Endothelial cell of umbilical vein (primary cell): ENCODE results near the gene JHY. TPM values are rescaled to one million over a fixed set of nuclear protein-coding genes. Genes with fewer than 3 reads are reported as not detected.

Experiments
- BruUV-seq: library from RNA; stranded (reverse); fragments of 400-500 nt; replicated peaks from 2 replicates; lab custom pipeline; 2021; lab: Mats Ljungman, UMichigan
- CTCF ChIA-PET: fragments of 300-600, 350-600 bp; sonication (Branson Sonifier 250); formaldehyde crosslinking; loops from one replicate; lab custom pipeline; 2021; ENCODE audit warnings: antibody characterized with exemption, inconsistent platforms; lab: Charles Lee
- POLR2A ChIA-PET: fragments of 300-600, 350-600 bp; sonication (Branson Sonifier 250); formaldehyde crosslinking; loops from one replicate; lab custom pipeline; 2021; ENCODE audit warnings: antibody characterized with exemption, inconsistent platforms; lab: Charles Lee
- DNase-seq: peaks from one replicate; pipeline ENCODE4 v3.0.0-alpha.2; 2011; ENCODE audit warnings: low read depth, low spot score
- FAIRE-seq: peaks from 2 replicates; lab custom pipeline; 2011; peaks lifted over from hg19 to GRCh38; lab: Jason Lieb, UNC
- H2AFZ ChIP-seq: 2 replicates; pipeline ENCODE4 v1.6.0; 2012; ENCODE audit warnings: low read depth, low read length, control low read depth, inconsistent platforms
- H3K27ac ChIP-seq: 2 replicates; pipeline ENCODE4 v1.5.1; 2011; ENCODE audit warnings: low read depth, mild to moderate bottlenecking, control low read depth, low read length, moderate library complexity; ENCODE audit not compliant: insufficient read depth
- H3K27me3 ChIP-seq, 2 experiments: 2 replicates each; pipeline versions ENCODE4 v1.6.0 to v1.6.1; 2011; ENCODE audit warnings: low read length in 2 of 2, mixed read lengths in 1 of 2; ENCODE audit not compliant: control insufficient read depth in 2 of 2, insufficient read depth in 2 of 2
- H3K36me3 ChIP-seq, 2 experiments: 2 replicates in 1 of 2; 3 replicates in 1 of 2; pipeline ENCODE4 v1.5.1; 2011; ENCODE audit warnings: low read length in 2 of 2, mild to moderate bottlenecking in 1 of 2, moderate library complexity in 1 of 2; ENCODE audit not compliant: control insufficient read depth in 2 of 2, insufficient read depth in 2 of 2; ENCODE audit errors: extremely low read depth in 1 of 2
- H3K4me1 ChIP-seq: 3 replicates; pipeline ENCODE4 v1.5.1; 2011; ENCODE audit warnings: mild to moderate bottlenecking, low read length; ENCODE audit not compliant: control insufficient read depth, insufficient read depth; ENCODE audit errors: extremely low read depth
- H3K4me2 ChIP-seq: 2 replicates; pipeline ENCODE4 v1.6.1; 2011; ENCODE audit warnings: low read length, control low read depth, mixed read lengths; ENCODE audit not compliant: insufficient read depth
- H3K4me3 ChIP-seq, 3 experiments: fragments of 200-600 bp in 1 of 3; sonication (generic), shearing (Covaris generic) in 1 of 3; replicated peaks in 1 of 3; 2 replicates each; pipeline ENCODE4 v1.5.1; 2011 to 2016; ENCODE audit warnings: control low read depth in 3 of 3, low read length in 3 of 3, mild to moderate bottlenecking in 2 of 3, inconsistent platforms in 1 of 3, low read depth in 1 of 3, moderate library complexity in 1 of 3; ENCODE audit not compliant: insufficient read depth in 1 of 3
- H3K79me2 ChIP-seq: 2 replicates; pipeline ENCODE4 v1.6.0; 2012; ENCODE audit warnings: low read length, inconsistent platforms; ENCODE audit not compliant: control insufficient read depth, insufficient read depth
- H3K9ac ChIP-seq: replicated peaks from 2 replicates; pipeline ENCODE3; 2011; ENCODE audit warnings: low read length, control low read depth; ENCODE audit not compliant: insufficient read depth; ENCODE audit errors: extremely low read depth
- H3K9me1 ChIP-seq: replicated peaks from 3 replicates; pipeline ENCODE4 v1.6.0; 2011; ENCODE audit warnings: mild to moderate bottlenecking, low read length; ENCODE audit not compliant: control insufficient read depth, insufficient read depth; ENCODE audit errors: extremely low read depth
- H3K9me3 ChIP-seq: replicated peaks from 2 replicates; pipeline ENCODE4 v1.5.1; 2012; ENCODE audit warnings: low read length, inconsistent platforms; ENCODE audit not compliant: control insufficient read depth, insufficient read depth
- H4K20me1 ChIP-seq: replicated peaks from 2 replicates; pipeline ENCODE3; 2011; ENCODE audit warnings: mild to moderate bottlenecking, low read length; ENCODE audit not compliant: control insufficient read depth, insufficient read depth; ENCODE audit errors: extremely low read depth
- CTCF ChIP-seq, 2 donors: IDR thresholded peaks; 1 replicate in 1 of 2; 2 replicates in 1 of 2; pipeline ENCODE4 v1.5.1; 2011; ENCODE audit warnings: low read length in 2 of 2, mild to moderate bottlenecking in 2 of 2, moderate library complexity in 2 of 2, control low read depth in 1 of 2, inconsistent platforms in 1 of 2, low read depth in 1 of 2; ENCODE audit not compliant: insufficient read depth in 1 of 2; ENCODE audit errors: extremely low read depth in 1 of 2
- EZH2 ChIP-seq: IDR thresholded peaks from 2 replicates; pipeline ENCODE4 v1.6.1; 2012; ENCODE audit warnings: borderline replicate concordance, low read depth, mild to moderate bottlenecking, moderate library complexity, low read length, inconsistent platforms; ENCODE audit not compliant: severe bottlenecking
- FOS ChIP-seq: IDR thresholded peaks from 2 replicates; pipeline ENCODE4 v1.6.1; 2011; ENCODE audit warnings: mild to moderate bottlenecking, low read length, moderate library complexity, borderline replicate concordance; ENCODE audit not compliant: insufficient read depth
- GATA2 ChIP-seq: IDR thresholded peaks from 2 replicates; pipeline ENCODE4 v1.7.0; 2011; ENCODE audit warnings: low read depth, mild to moderate bottlenecking, moderate library complexity, mixed read lengths, low read length; ENCODE audit not compliant: insufficient read length, insufficient read depth
- JUN ChIP-seq: IDR thresholded peaks from 2 replicates; pipeline ENCODE4 v1.6.1; 2011; ENCODE audit warnings: borderline replicate concordance, low read depth; ENCODE audit not compliant: insufficient read length, insufficient read depth
- MYC ChIP-seq: IDR thresholded peaks from one replicate; pipeline ENCODE4 v1.6.1; 2011; ENCODE audit warnings: mild to moderate bottlenecking, low read depth, low read length
- POLR2A ChIP-seq: IDR thresholded peaks from 2 replicates; pipeline ENCODE4 v1.6.1; 2012; ENCODE audit warnings: low read depth, mild to moderate bottlenecking, control low read depth, low read length
- POLR2AphosphoS5 ChIP-seq: IDR thresholded peaks from 2 replicates; pipeline ENCODE4 v1.6.1; 2012; ENCODE audit warnings: low read depth, mild to moderate bottlenecking, control low read depth, low read length, moderate library complexity; ENCODE audit not compliant: insufficient read depth
- dilution Hi-C: fragments of 300-500 bp; cut with MboI; formaldehyde crosslinking; loops from one replicate; pipeline ENCODE4 v1.15.0; 2019; ENCODE audit warnings: low sequenced_read_pairs; ENCODE audit not compliant: extremely low pct_ligation_motif_present
- intact Hi-C: fragments of 100-400 bp; cut with micrococcal nuclease; formaldehyde crosslinking; loops from one replicate; pipeline ENCODE4 v1.10.0; 2022
- polyA plus RNA-seq, 4 experiments: library from polyadenylated mRNA; depleted of rRNA in 3 of 4; stranded (reverse) in 3 of 4; unstranded in 1 of 4; fragments of >200 nt; gene quantifications; 2 replicates each; pipeline versions ENCODE4 v1.2.1 to v1.2.3, GENCODE V29; 2011 to 2012; ENCODE audit warnings: missing spikeins in 1 of 4
- total RNA-seq: library from RNA; stranded (reverse); gene quantifications from 2 replicates; pipeline ENCODE4 v1.2.3, GENCODE V29; 2021
- TF ChIP-seq, protein P1 (sequence below): IDR thresholded peaks from 2 replicates; pipeline ENCODE4 v1.6.1; 2011; ENCODE audit not compliant: insufficient read depth, insufficient read length

Gene JHY
- total and polyA plus RNA-seq, 2 donors (not counting 3 experiments of a cell fraction or from before 2014, with no cell fraction given): 1.8 to 3.9 TPM

- FAIRE-seq (no peak), DNase-seq (no peak)
- Histone ChIP-seq H2AFZ (peak overlapping the region; percentile 13), H3K4me1 (no peaks in the 10 kb centered on the region), H3K9me3 (no peaks in the 10 kb centered on the region), H3K4me3 (no peak overlapping the region), H3K9ac (no peak overlapping the region), H3K36me3 (no peaks in the 10 kb centered on the region), H3K4me2 (no peak overlapping the region), H3K79me2 (no peaks in the 10 kb centered on the region), H3K27me3 (peaks cover 0 to 3% of the 10 kb centered on the region in 2 experiments), H3K27ac (no peak overlapping the region), H3K9me1 (no peaks in the 10 kb centered on the region), H4K20me1 (no peaks in the 10 kb centered on the region)
- CTCF ChIA-PET: interaction anchor here (0.9 to 16.0 kb wide), 18 partner anchors 8 to 272 kb away, joined by 3 to 720 read pairs (median 12); partner anchors contain the start of gene CRTAM
- dilution Hi-C loops: no loop called here
- POLR2A ChIA-PET: no interaction called here
- BruUV-seq: no TSS peak
- intact Hi-C loops: no loop called here
- TF ChIP-seq JUN: no peak
Measured at GRCh38 chr11:122852074-122852795, 30.3 kb upstream of the JHY start.

DNA sequence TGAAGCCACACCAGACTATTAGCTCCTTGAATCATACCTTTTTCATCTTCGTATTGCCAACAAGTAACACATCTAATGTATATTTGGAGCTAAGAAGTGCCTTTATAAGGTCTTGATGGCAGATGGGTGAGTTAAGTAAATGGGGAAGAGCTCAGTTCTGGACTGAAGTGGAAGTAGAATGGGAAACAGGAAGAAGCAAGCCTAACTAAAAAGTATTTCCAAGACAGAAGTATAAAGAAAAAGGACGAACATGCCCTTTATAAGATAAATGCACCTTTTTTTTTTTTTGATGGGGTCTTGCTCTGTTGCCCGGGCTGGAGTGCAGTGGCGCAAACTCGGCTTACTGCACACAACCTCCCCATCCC is 29.8 kb upstream of the JHY start:
- ChIA-PET CTCF (interaction anchor here (0.9 to 16.0 kb wide), 19 partner anchors 8 to 272 kb away, joined by 3 to 720 read pairs (median 12); partner anchors contain the start of gene CRTAM), POLR2A (no interaction called here)
- no peak overlapping the region for H3K4me3 ChIP-seq
- no peaks in the 10 kb centered on the region for H3K9me1 ChIP-seq
- no peaks in the 10 kb centered on the region for H3K79me2 ChIP-seq
- H3K4me2 ChIP-seq: no peak overlapping the region
- FAIRE-seq (no peak), DNase-seq (no peak)
- H3K27me3 ChIP-seq: peaks cover 0 to 3% of the 10 kb centered on the region in 2 experiments
- H3K9me3 ChIP-seq: no peaks in the 10 kb centered on the region
- intact Hi-C loops (no loop called here), dilution Hi-C loops (no loop called here)
- BruUV-seq: no TSS peak
- no peak overlapping the region for H2AFZ ChIP-seq
- TF ChIP-seq MYC: no peak
- no peak for TF ChIP-seq CTCF (IDR thresholded peaks at IDR 0.05; ENCODE audit: extremely low read depth in 1 of 2, insufficient read depth in 1 of 2, low read depth in 1 of 2, low read length in 2 of 2)
- no peak for TF ChIP-seq FOS
- TF ChIP-seq GATA2: no peak
- TF ChIP-seq, protein P1, sequence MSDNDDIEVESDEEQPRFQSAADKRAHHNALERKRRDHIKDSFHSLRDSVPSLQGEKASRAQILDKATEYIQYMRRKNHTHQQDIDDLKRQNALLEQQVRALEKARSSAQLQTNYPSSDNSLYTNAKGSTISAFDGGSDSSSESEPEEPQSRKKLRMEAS: no peak
- TF ChIP-seq EZH2: no peak
- TF ChIP-seq POLR2AphosphoS5: no peak
- no peak for TF ChIP-seq JUN
- TF ChIP-seq POLR2A: no peak
- H3K4me1 ChIP-seq: no peaks in the 10 kb centered on the region
- H3K9ac ChIP-seq: no peak overlapping the region
- H4K20me1 ChIP-seq: no peaks in the 10 kb centered on the region
- H3K36me3 ChIP-seq: no peaks in the 10 kb centered on the region
- H3K27ac ChIP-seq: no peak overlapping the region
